Erythroblast (primary cell): ENCODE measurements around the gene RPL27.
"Not testable (repeated sequence)": the region's sequence is repeated elsewhere in the genome, so short reads cannot be mapped to it uniquely, and the experiment has no call there.

Experiments used
- GATA1 ChIP-seq: IDR thresholded peaks from 2 replicates; pipeline ENCODE4 v1.6.1; 2011; ENCODE audit warnings: low read depth, mild to moderate bottlenecking, control low read depth, low read length, moderate library complexity
- POLR2A ChIP-seq: IDR thresholded peaks from 2 replicates; pipeline ENCODE4 v1.6.1; 2011; ENCODE audit warnings: mild to moderate bottlenecking, low read length

DNA sequence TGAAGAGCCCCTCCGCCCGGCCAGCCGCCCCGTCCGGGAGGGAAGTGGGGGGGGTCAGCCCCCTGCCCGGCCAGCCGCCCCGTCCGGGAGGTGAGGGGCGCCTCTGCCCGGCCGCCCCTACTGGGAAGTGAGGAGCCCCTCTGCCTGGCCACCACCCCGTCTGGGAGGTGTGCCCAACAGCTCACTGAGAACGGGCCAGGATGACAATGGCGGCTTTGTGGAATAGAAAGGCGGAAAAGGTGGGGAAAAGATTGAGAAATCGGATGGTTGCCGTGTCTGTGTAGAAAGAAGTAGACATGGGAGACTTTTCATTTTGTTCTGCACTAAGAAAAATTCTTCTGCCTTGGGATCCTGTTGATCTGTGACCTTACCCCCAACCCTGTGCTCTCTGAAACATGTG lies 24.9 kb upstream of the RPL27 start:
- TF ChIP-seq POLR2A, GATA1: not testable (repeated sequence)
